ENCODE results near the gene TARM1. TPM values are rescaled to one million over a fixed set of nuclear protein-coding genes. Genes with fewer than 3 reads are reported as not detected.

TARM1 gene
- polyA plus RNA-seq, result not detected
- long read RNA-seq, donor 1, partial matches to known transcripts, result 210 of 444 reads
- long read RNA-seq, donor 1, other reads (novel, unspliced or antisense), result 234 of 444 reads
- long read RNA-seq, donor 2, result 0 reads
- long read RNA-seq, donor 3, result 0 reads
- long read RNA-seq, donor 4, result 0 reads
- long read RNA-seq, donor 5, result 0 reads
- long read RNA-seq, donor 6, result 0 reads
- long read RNA-seq, donor 7, result 0 reads
- long read RNA-seq, donor 8, result 0 reads
- long read RNA-seq, donor 9, result 0 reads
- long read RNA-seq, donor 10, result 0 reads

GRCh38 chr19:54081032-54081431 lies at the start of gene TARM1:
Gene TARM1 (minus strand): TSS chr19:54081365. CDS start chr19:54081340, 25 bp downstream.
- no peaks in the 10 kb centered on the region for H3K4me1 ChIP-seq (ENCODE audit: control insufficient read depth in 3 of 3, insufficient read depth in 2 of 3, low read depth in 1 of 3, low read length in 2 of 3)
- FAIRE-seq, result no peak
- H3K9me3 ChIP-seq (ENCODE audit: control insufficient read depth in 2 of 2, insufficient read depth in 1 of 2, low read depth in 1 of 2, low read length in 1 of 2), result peaks cover 1 to 5% of the 10 kb centered on the region in 2 donors
- no peak for DNase-seq
- no peaks in the 10 kb centered on the region for H3K36me3 ChIP-seq (ENCODE audit: control insufficient read depth in 3 of 3, insufficient read depth in 2 of 3, low read depth in 1 of 3, low read length in 3 of 3)
- 72 to 88% (median 87%) methylated on average over 7 of the region's 7 CpGs for WGBS, 3 donors
- no peak within 1 kb of the TSS for H3K4me3 ChIP-seq (ENCODE audit: low read depth in 1 of 3, low read length in 3 of 3)
- H3K27me3 ChIP-seq (ENCODE audit: control insufficient read depth in 3 of 3, insufficient read depth in 3 of 3, low read length in 3 of 3), result peaks cover 0 to 4% (median 0%) of the 10 kb centered on the region in 3 donors
- H3K27ac ChIP-seq (ENCODE audit: low read depth in 1 of 3, low read length in 2 of 3), result no peak within 1 kb of the TSS

- H3K27ac ChIP-seq (ENCODE audit: low read depth in 1 of 3, low read length in 2 of 3), result no peak overlapping the region
- no peaks in the 10 kb centered on the region for H3K9me3 ChIP-seq (ENCODE audit: control insufficient read depth in 2 of 2, insufficient read depth in 1 of 2, low read depth in 1 of 2, low read length in 1 of 2)
- FAIRE-seq (no peak), DNase-seq (no peak)
- WGBS, 3 donors, result 97 to 98% (median 97%) methylated on average over 20 of the region's 20 CpGs
- H3K4me3 ChIP-seq (ENCODE audit: low read depth in 1 of 3, low read length in 3 of 3), result no peak overlapping the region
- no peaks in the 10 kb centered on the region for H3K27me3 ChIP-seq (ENCODE audit: control insufficient read depth in 3 of 3, insufficient read depth in 3 of 3, low read length in 3 of 3)
- peaks cover 20 to 75% (median 23%) of the 10 kb centered on the region in 3 donors for H3K36me3 ChIP-seq (ENCODE audit: control insufficient read depth in 3 of 3, insufficient read depth in 2 of 3, low read depth in 1 of 3, low read length in 3 of 3)
- H3K4me1 ChIP-seq (ENCODE audit: control insufficient read depth in 3 of 3, insufficient read depth in 2 of 3, low read depth in 1 of 3, low read length in 2 of 3), result no peaks in the 10 kb centered on the region
These were observed 48.4 kb upstream of the TARM1 start for GRCh38 chr19:54129617-54129996.

- FAIRE-seq, result no peak
- peaks cover 21 to 81% (median 23%) of the 10 kb centered on the region in 3 donors for H3K36me3 ChIP-seq (ENCODE audit: control insufficient read depth in 3 of 3, insufficient read depth in 2 of 3, low read depth in 1 of 3, low read length in 3 of 3)
- no peaks in the 10 kb centered on the region for H3K4me1 ChIP-seq (ENCODE audit: control insufficient read depth in 3 of 3, insufficient read depth in 2 of 3, low read depth in 1 of 3, low read length in 2 of 3)
- H3K27ac ChIP-seq (ENCODE audit: low read depth in 1 of 3, low read length in 2 of 3), result no peak overlapping the region
- DNase-seq, result no peak
- no peaks in the 10 kb centered on the region for H3K9me3 ChIP-seq (ENCODE audit: control insufficient read depth in 2 of 2, insufficient read depth in 1 of 2, low read depth in 1 of 2, low read length in 1 of 2)
- no peak overlapping the region for H3K4me3 ChIP-seq (ENCODE audit: low read depth in 1 of 3, low read length in 3 of 3)
- no peaks in the 10 kb centered on the region for H3K27me3 ChIP-seq (ENCODE audit: control insufficient read depth in 3 of 3, insufficient read depth in 3 of 3, low read length in 3 of 3)
- 95 to 97% (median 96%) methylated on average over 39 to 41 of the region's 41 CpGs for WGBS, 3 donors
These were observed 47.8 kb upstream of the TARM1 start for GRCh38 chr19:54128796-54129616.

- FAIRE-seq, result no peak
- no peak for DNase-seq
- WGBS, 3 donors, result 90 to 96% (median 94%) methylated on average over 18 to 20 of the region's 20 CpGs
- Histone ChIP-seq H3K36me3 (ENCODE audit: control insufficient read depth in 3 of 3, insufficient read depth in 2 of 3, low read depth in 1 of 3, low read length in 3 of 3) (peaks cover 25 to 85% (median 27%) of the 10 kb centered on the region in 3 donors), H3K27me3 (ENCODE audit: control insufficient read depth in 3 of 3, insufficient read depth in 3 of 3, low read length in 3 of 3) (no peaks in the 10 kb centered on the region), H3K9me3 (ENCODE audit: control insufficient read depth in 2 of 2, insufficient read depth in 1 of 2, low read depth in 1 of 2, low read length in 1 of 2) (no peaks in the 10 kb centered on the region), H3K4me3 (ENCODE audit: low read depth in 1 of 3, low read length in 3 of 3) (no peak overlapping the region), H3K27ac (ENCODE audit: low read depth in 1 of 3, low read length in 2 of 3) (no peak overlapping the region), H3K4me1 (ENCODE audit: control insufficient read depth in 3 of 3, insufficient read depth in 2 of 3, low read depth in 1 of 3, low read length in 2 of 3) (no peaks in the 10 kb centered on the region)
These were observed 47.2 kb upstream of the TARM1 start for GRCh38 chr19:54128441-54128725.

DNA sequence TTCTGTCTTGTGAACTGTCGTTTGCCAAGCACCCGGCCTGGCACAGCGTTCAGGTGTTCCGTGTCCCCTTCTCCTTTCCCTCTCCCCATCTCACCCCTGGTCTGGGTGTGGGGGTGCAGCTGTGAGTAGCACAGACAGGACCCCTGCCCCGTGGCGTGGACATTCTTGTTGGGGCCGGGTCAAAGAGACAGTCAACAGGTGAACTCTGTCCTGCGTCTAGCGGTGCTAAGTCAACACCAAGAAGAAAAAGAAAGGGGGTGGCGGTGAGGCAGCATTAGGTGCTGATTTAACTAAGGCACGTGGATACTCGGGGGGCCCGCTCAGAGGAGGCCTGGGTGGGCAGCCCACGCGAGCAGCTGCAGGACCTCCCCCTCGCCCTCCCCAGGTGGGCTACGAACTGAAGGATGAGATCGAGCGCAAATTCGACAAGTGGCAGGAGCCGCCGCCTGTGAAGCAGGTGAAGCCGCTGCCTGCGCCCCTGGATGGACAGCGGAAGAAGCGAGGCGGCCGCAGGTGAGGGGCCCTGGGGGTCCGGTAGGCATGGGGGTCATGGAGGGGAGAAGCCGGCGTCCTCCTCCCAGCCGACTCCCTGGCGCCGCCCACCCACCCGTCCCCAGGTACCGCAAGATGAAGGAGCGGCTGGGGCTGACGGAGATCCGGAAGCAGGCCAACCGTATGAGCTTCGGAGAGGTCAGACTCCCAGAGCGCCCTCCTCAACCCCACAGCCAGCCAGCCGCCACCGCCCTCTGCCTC lies 46.7 kb upstream of the TARM1 start:
- Histone ChIP-seq H3K4me1 (ENCODE audit: control insufficient read depth in 3 of 3, insufficient read depth in 2 of 3, low read depth in 1 of 3, low read length in 2 of 3) (no peaks in the 10 kb centered on the region), H3K36me3 (ENCODE audit: control insufficient read depth in 3 of 3, insufficient read depth in 2 of 3, low read depth in 1 of 3, low read length in 3 of 3) (peaks cover 27 to 87% (median 28%) of the 10 kb centered on the region in 3 donors), H3K27me3 (ENCODE audit: control insufficient read depth in 3 of 3, insufficient read depth in 3 of 3, low read length in 3 of 3) (no peaks in the 10 kb centered on the region), H3K27ac (ENCODE audit: low read depth in 1 of 3, low read length in 2 of 3) (no peak overlapping the region), H3K9me3 (ENCODE audit: control insufficient read depth in 2 of 2, insufficient read depth in 1 of 2, low read depth in 1 of 2, low read length in 1 of 2) (no peaks in the 10 kb centered on the region), H3K4me3 (ENCODE audit: low read depth in 1 of 3, low read length in 3 of 3) (no peak overlapping the region)
- FAIRE-seq, result no peak
- no peak for DNase-seq
- 91 to 93% (median 93%) methylated on average over 37 to 44 of the region's 44 CpGs for WGBS, 3 donors

- DNase-seq (no peak), FAIRE-seq (no peak)
- H3K4me1 ChIP-seq (ENCODE audit: control insufficient read depth in 3 of 3, insufficient read depth in 2 of 3, low read depth in 1 of 3, low read length in 2 of 3), result no peaks in the 10 kb centered on the region
- no peak overlapping the region for H3K27ac ChIP-seq (ENCODE audit: low read depth in 1 of 3, low read length in 2 of 3)
- H3K4me3 ChIP-seq (ENCODE audit: low read depth in 1 of 3, low read length in 3 of 3), result no peak overlapping the region
- H3K27me3 ChIP-seq (ENCODE audit: control insufficient read depth in 3 of 3, insufficient read depth in 3 of 3, low read length in 3 of 3), result no peaks in the 10 kb centered on the region
- peaks cover 27 to 89% (median 37%) of the 10 kb centered on the region in 3 donors for H3K36me3 ChIP-seq (ENCODE audit: control insufficient read depth in 3 of 3, insufficient read depth in 2 of 3, low read depth in 1 of 3, low read length in 3 of 3)
- WGBS, 3 donors, result 85 to 94% (median 91%) methylated on average over 9 of the region's 9 CpGs
- no peaks in the 10 kb centered on the region for H3K9me3 ChIP-seq (ENCODE audit: control insufficient read depth in 2 of 2, insufficient read depth in 1 of 2, low read depth in 1 of 2, low read length in 1 of 2)
These were observed 44.5 kb upstream of the TARM1 start for GRCh38 chr19:54125713-54126112.

- FAIRE-seq, result no peak
- Histone ChIP-seq H3K36me3 (ENCODE audit: control insufficient read depth in 3 of 3, insufficient read depth in 2 of 3, low read depth in 1 of 3, low read length in 3 of 3) (peaks cover 28 to 94% (median 37%) of the 10 kb centered on the region in 3 donors), H3K27ac (ENCODE audit: low read depth in 1 of 3, low read length in 2 of 3) (no peak overlapping the region), H3K9me3 (ENCODE audit: control insufficient read depth in 2 of 2, insufficient read depth in 1 of 2, low read depth in 1 of 2, low read length in 1 of 2) (no peaks in the 10 kb centered on the region), H3K4me1 (ENCODE audit: control insufficient read depth in 3 of 3, insufficient read depth in 2 of 3, low read depth in 1 of 3, low read length in 2 of 3) (no peaks in the 10 kb centered on the region), H3K4me3 (ENCODE audit: low read depth in 1 of 3, low read length in 3 of 3) (no peak overlapping the region), H3K27me3 (ENCODE audit: control insufficient read depth in 3 of 3, insufficient read depth in 3 of 3, low read length in 3 of 3) (no peaks in the 10 kb centered on the region)
- no peak for DNase-seq
- WGBS, 3 donors, result 89 to 96% (median 94%) methylated on average over 19 of the region's 19 CpGs
These were observed 43.2 kb upstream of the TARM1 start for GRCh38 chr19:54124393-54124792.

- FAIRE-seq, result no peak
- H3K36me3 ChIP-seq (ENCODE audit: control insufficient read depth in 3 of 3, insufficient read depth in 2 of 3, low read depth in 1 of 3, low read length in 3 of 3), result peaks cover 25 to 88% (median 34%) of the 10 kb centered on the region in 3 donors
- DNase-seq, result no peak
These were observed 42.5 kb upstream of the TARM1 start for GRCh38 chr19:54123682-54124081.

More at GRCh38 chr19:54123682-54124081, 42.5 kb upstream of the TARM1 start:
- H3K4me3 ChIP-seq (ENCODE audit: low read depth in 1 of 3, low read length in 3 of 3), result no peak overlapping the region
- H3K27me3 ChIP-seq (ENCODE audit: control insufficient read depth in 3 of 3, insufficient read depth in 3 of 3, low read length in 3 of 3), result no peaks in the 10 kb centered on the region
- H3K9me3 ChIP-seq (ENCODE audit: control insufficient read depth in 2 of 2, insufficient read depth in 1 of 2, low read depth in 1 of 2, low read length in 1 of 2), result no peaks in the 10 kb centered on the region
- H3K4me1 ChIP-seq (ENCODE audit: control insufficient read depth in 3 of 3, insufficient read depth in 2 of 3, low read depth in 1 of 3, low read length in 2 of 3), result no peaks in the 10 kb centered on the region
- WGBS, 3 donors, result 94 to 97% (median 94%) methylated on average over 17 of the region's 17 CpGs
- no peak overlapping the region for H3K27ac ChIP-seq (ENCODE audit: low read depth in 1 of 3, low read length in 2 of 3)

All from small intestine (tissue), 16 donors.